Activated CD8-positive, alpha-beta T cell treated with anti-CD3 and anti-CD28 coated beads, Interleukin-2, amount 10 ng/mL, durations not matched to agents 7 days and 5 days (primary cell): ENCODE results near the gene RHO. TPM values are rescaled to one million over a fixed set of nuclear protein-coding genes. Genes with fewer than 3 reads are reported as not detected.

Experiments used
- ATAC-seq: fragments of 150-1000 bp; cut with Tn5 transposase; one replicate; pipeline ENCODE4 v1.10.0; 2021; ENCODE audit warnings: moderate library complexity
- CTCF ChIA-PET: fragments of 350-600 bp; sonication (Branson Sonifier 250); formaldehyde crosslinking; loops from one replicate; lab custom pipeline; 2021; ENCODE audit warnings: antibody characterized with exemption; lab: Charles Lee
- POLR2A ChIA-PET: fragments of 350-600 bp; sonication (Branson Sonifier 250); formaldehyde crosslinking; loops from one replicate; lab custom pipeline; 2021; ENCODE audit warnings: antibody characterized with exemption; lab: Charles Lee
- DNase-seq: peaks from one replicate; pipeline ENCODE4 v3.0.0-alpha.2; 2020
- H3K27ac Mint-ChIP-seq: one replicate; pipeline ENCODE4 v1.8.0; 2021; ENCODE audit warnings: mild to moderate bottlenecking, mixed read lengths
- H3K27me3 Mint-ChIP-seq: one replicate; pipeline ENCODE4 v1.8.0; 2021; ENCODE audit warnings: low read depth, mixed read lengths
- H3K36me3 Mint-ChIP-seq: one replicate; pipeline ENCODE4 v1.8.0; 2021; ENCODE audit warnings: low read depth, mixed read lengths
- H3K4me1 Mint-ChIP-seq: one replicate; pipeline ENCODE4 v1.8.0; 2021; ENCODE audit warnings: low read depth, mixed read lengths
- H3K4me3 Mint-ChIP-seq: one replicate; pipeline ENCODE4 v1.8.0; 2021; ENCODE audit warnings: mild to moderate bottlenecking, mixed read lengths
- H3K9me3 Mint-ChIP-seq: one replicate; pipeline ENCODE4 v1.8.0; 2022; ENCODE audit warnings: mixed read lengths; ENCODE audit not compliant: insufficient read depth
- total RNA-seq, 2 experiments: library from RNA; stranded (reverse); gene quantifications; one replicate each; pipeline ENCODE4 v1.2.3, GENCODE V29; 2021

Gene RHO
- total RNA-seq, 2 experiments from 2014 or later, result not detected

DNA sequence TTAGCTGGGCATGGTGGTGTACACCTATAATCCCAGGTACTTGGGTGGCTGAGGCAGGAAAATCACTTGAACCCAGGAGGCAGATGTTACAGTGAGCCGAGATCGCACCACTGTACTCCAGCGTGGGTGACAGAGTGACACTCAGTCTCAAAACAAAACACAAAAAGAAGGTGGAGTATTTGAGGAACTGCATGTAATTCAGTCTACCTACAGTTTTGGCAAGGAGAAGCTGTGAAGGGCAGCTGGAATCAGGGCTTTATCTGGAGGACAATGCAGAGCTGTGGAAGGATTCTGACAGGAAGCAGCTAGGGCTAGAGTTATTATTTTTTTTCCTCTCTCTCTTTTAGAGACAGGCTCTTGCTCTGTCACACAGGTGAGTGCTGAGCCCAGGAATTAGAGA lies 21.4 kb downstream of the RHO start:
- peaks cover 17% of the 10 kb centered on the region for H3K27me3 Mint-ChIP-seq
- H3K9me3 Mint-ChIP-seq, result no peaks in the 10 kb centered on the region
- H3K36me3 Mint-ChIP-seq, result no peaks in the 10 kb centered on the region
- peak overlapping the region; percentile 14 for H3K27ac Mint-ChIP-seq
- ChIA-PET POLR2A (no interaction called here), CTCF (no interaction called here)
- ATAC-seq (no peak), DNase-seq (no peak)
- no peak overlapping the region for H3K4me3 Mint-ChIP-seq
- H3K4me1 Mint-ChIP-seq, result peaks cover 12% of the 10 kb centered on the region

DNA sequence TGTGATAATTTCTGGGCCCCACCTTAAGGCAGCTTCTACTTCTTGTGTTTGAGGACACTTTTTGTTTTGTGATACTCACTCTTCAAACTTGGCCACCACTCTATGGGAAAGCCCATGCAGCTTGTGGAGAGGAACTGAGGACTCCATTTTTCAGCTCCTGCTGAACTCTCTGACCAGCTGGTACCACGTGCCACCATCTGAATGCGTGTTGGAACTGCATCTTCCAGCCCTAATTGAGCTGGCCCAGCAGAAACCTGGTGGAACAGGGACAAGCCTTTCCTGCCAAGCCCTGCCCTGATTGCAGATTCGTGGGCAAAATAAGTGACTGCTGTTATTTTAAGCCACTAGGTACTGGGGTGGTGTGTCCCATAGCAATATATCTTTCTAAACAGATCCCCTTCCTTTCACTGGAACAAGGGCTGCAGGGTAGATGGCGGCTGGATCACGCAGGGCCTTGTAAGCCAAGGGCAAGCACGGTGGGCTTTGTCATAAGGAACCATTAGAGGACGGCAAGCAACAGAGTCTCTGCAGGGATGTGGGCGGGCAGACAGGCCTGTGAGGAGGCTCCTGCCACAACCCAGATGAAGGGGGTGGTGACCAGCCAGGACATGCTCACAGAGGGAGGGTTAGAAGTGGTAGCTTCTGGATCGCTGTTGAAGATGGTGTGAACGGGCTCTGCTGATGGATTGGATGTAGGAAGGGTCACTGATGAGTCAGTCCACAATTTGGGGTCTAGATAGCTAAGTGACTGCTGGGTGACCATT lies 24.0 kb downstream of the RHO start:
- CTCF ChIA-PET, result interaction anchor here (0.9 kb wide), 1 partner anchor 169 kb away, joined by 3 read pairs; no protein-coding TSS in a partner anchor
- no peak overlapping the region for H3K27ac Mint-ChIP-seq
- ATAC-seq, result no peak

DNA sequence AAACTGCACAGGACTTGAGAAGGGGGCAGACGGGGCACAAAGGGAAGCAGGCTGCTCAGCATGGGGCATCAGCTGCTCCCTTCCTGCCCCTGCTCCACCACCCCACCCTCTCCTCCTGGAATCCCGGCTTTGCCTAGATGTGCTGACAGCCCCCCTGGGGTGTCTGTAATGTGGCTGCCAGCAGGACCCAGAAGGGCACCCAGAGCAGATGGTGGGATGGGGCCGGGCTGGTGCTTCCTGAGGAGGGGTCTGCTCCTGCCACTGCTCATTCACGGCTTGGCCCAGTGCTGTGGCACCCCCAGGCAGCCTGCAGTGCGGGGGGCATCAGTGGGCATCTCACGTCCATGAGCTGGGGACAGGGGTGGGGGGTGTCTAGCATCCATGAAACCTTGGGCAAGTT lies 24.7 kb downstream of the RHO start:
- no peaks in the 10 kb centered on the region for H3K36me3 Mint-ChIP-seq
- POLR2A ChIA-PET, result no interaction called here
- ATAC-seq, result no peak

More for the DNA sequence above, 24.0 kb downstream of the RHO start:
- no peaks in the 10 kb centered on the region for H3K9me3 Mint-ChIP-seq
- DNase-seq, result no peak
- peaks cover 20% of the 10 kb centered on the region for H3K27me3 Mint-ChIP-seq
- H3K4me3 Mint-ChIP-seq, result no peak overlapping the region
- no peaks in the 10 kb centered on the region for H3K36me3 Mint-ChIP-seq
- peaks cover 13% of the 10 kb centered on the region for H3K4me1 Mint-ChIP-seq
- POLR2A ChIA-PET, result interaction anchor here (1.2 kb wide), 1 partner anchor 24 kb away, joined by 3 read pairs; no protein-coding TSS in a partner anchor

DNA sequence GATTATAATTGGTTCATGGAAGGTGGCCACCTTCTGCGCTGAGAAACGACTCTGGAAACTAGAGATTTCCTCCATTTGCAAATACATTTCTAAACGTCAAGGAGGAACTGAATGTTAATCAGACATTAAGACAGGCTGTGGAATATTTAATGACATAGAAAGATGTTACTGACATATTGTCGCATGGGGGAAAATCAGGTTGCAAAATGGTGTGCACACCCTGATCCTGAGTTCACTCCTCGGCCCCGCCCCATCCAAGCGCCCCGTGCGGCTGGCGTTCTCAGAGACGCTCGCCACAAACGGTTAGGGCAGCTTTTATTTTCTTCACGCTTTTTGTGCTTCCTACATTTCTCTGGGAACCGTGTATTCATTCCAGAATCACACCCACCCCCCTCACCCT lies 25.3 kb downstream of the RHO start:
- ChIA-PET CTCF (interaction anchor here (0.9 to 1.9 kb wide), 3 partner anchors 16 to 170 kb away, joined by 3 to 4 read pairs (median 3); no protein-coding TSS in a partner anchor), POLR2A (no interaction called here)
- Mint-ChIP-seq H3K27me3 (peaks cover 20% of the 10 kb centered on the region), H3K4me1 (peaks cover 24% of the 10 kb centered on the region), H3K9me3 (no peaks in the 10 kb centered on the region), H3K27ac (no peak overlapping the region), H3K36me3 (no peaks in the 10 kb centered on the region), H3K4me3 (no peak overlapping the region)
- DNase-seq (peak; percentile 33), ATAC-seq (peak; percentile 39)

More for the DNA sequence above, 24.7 kb downstream of the RHO start:
- Mint-ChIP-seq H3K9me3 (no peaks in the 10 kb centered on the region), H3K27me3 (peaks cover 20% of the 10 kb centered on the region), H3K4me1 (peaks cover 19% of the 10 kb centered on the region), H3K4me3 (no peak overlapping the region), H3K27ac (no peak overlapping the region)
- CTCF ChIA-PET, result interaction anchor here (0.9 to 1.9 kb wide), 2 partner anchors 63 to 170 kb away, joined by 3 to 4 read pairs; no protein-coding TSS in a partner anchor
- no peak for DNase-seq

DNA sequence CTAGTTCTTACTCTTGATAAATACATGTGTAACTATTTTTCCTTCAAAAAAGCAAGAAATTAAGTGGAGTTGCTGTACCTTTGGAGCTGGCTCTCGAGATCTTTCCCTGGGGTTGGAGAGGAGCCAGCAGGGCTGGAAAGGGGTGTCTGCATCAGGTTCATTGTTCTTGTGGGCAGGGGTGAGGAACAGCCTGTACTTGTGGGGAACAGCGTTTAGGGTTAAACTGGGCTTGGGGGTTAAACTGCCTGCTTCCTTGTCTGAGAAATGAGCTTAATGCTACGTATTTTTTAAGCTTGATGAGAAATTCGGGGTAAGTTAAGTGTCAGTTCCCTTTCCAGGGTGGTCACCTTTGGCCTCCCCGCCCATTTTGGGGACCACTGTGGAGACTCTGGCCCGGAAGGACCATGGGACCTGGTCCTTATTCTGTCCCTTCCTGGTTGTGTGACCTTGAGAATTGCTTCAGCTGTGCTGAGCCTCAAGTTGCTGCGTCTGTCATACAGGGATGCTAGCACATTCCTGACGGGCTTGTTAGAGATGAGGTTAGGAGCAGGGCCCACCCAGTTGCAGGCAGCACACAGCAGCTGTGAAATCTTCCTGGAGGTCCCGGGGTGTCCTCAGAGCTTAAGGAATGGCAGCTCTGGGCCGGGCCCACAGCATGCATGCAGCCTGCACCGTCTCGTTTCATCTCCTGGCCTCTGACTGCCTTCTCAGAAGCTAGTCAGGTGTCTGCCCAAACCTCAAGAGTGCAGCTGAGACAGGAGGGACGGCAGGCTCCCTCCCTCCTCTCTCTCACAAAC lies 26.1 kb downstream of the RHO start:
- CTCF ChIA-PET, result interaction anchor here (1.6 to 1.9 kb wide), 3 partner anchors 12 to 64 kb away, joined by 3 to 4 read pairs (median 4); no protein-coding TSS in a partner anchor
- H3K27me3 Mint-ChIP-seq, result peaks cover 20% of the 10 kb centered on the region

DNA sequence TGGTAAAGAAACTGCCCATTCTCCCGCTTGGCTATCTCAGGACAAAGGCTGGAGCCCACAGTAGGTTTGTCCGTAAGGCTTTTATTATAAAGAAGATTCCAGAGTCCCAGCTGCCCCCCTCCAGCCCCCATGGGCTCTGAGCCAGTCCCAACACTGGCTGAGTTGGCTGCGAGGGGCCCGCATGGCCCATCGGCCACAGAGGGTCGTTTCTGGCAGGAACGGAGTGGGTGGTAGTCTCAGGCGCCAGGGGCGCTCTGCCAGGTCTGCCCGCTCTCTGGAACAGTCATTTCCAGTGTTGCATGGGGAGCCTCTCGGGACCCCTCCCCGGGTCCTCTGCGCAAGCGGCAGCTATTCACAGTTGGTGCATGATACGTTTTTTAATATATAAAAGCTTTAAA lies 26.7 kb downstream of the RHO start:
- no peaks in the 10 kb centered on the region for H3K9me3 Mint-ChIP-seq
- peaks cover 24% of the 10 kb centered on the region for H3K4me1 Mint-ChIP-seq
- H3K36me3 Mint-ChIP-seq, result no peaks in the 10 kb centered on the region
- no peak overlapping the region for H3K27ac Mint-ChIP-seq
- ChIA-PET POLR2A (no interaction called here), CTCF (interaction anchor here (1.6 to 1.9 kb wide), 3 partner anchors 11 to 65 kb away, joined by 3 to 4 read pairs (median 4); no protein-coding TSS in a partner anchor)
- H3K4me3 Mint-ChIP-seq, result no peak overlapping the region
- DNase-seq (no peak), ATAC-seq (no peak)
- peaks cover 20% of the 10 kb centered on the region for H3K27me3 Mint-ChIP-seq

More for the DNA sequence above, 26.1 kb downstream of the RHO start:
- Mint-ChIP-seq H3K36me3 (no peaks in the 10 kb centered on the region), H3K9me3 (no peaks in the 10 kb centered on the region), H3K4me1 (peaks cover 24% of the 10 kb centered on the region), H3K4me3 (no peak overlapping the region), H3K27ac (no peak overlapping the region)
- POLR2A ChIA-PET, result no interaction called here
- no peak for DNase-seq
- no peak for ATAC-seq

DNA sequence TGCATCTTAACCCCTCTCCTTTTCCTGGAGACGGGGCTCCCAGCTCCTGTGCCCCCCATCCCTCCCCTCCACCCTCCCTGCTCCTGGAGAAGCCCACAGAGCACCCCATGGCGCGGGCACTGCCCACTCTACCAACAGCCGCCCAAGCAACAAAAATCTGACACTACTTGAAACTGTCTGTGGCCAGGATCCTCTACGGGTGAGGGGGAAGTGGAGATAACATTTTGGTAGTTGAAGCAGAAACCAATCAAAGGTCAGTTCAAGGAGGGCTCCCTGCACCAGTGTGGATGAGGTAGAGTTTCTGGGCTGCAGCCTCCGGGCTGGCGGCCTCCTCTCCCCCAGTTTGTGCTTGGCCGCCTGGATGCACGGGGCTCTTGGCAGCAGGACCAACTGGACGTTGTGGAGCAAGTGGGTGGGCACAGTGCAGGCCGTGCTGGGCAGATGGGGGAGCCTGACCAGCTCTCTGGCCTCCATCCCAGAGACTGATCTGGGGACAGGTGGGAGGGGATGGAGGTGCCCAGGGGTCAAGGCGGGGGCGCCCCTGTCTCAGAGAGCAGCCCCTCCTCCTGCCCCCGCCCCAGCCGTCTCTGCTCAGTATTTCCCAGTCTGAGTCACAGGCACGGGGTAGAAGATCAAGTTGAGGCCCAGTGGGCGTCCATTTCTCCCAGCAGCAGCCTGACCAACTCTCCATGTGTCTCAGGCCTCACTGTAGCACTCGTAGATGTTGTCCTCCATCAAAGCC lies 27.3 kb downstream of the RHO start:
- CTCF ChIA-PET, result interaction anchor here (1.6 kb wide), 1 partner anchor 11 kb away, joined by 4 read pairs; no protein-coding TSS in a partner anchor

DNA sequence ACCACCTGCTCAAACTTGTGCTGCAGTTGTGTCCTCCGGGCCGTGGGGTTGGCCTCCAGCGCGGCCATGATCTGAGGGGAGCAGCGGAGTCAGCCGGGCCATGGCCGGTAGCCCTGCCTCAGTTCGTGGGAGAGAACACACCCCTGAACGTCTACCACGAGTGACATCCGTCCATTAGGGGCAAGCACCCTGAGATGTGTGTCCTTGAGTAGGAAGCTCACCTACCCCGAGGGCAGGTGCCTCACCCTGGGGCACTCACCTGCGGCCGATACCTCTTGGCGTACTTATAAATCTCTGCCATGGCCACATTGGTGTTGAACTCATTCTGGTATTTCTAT lies 27.9 kb downstream of the RHO start:
- Mint-ChIP-seq H3K36me3 (no peaks in the 10 kb centered on the region), H3K4me1 (peaks cover 24% of the 10 kb centered on the region), H3K4me3 (no peak overlapping the region), H3K27me3 (peaks cover 20% of the 10 kb centered on the region), H3K27ac (no peak overlapping the region), H3K9me3 (no peaks in the 10 kb centered on the region)
- ATAC-seq (no peak), DNase-seq (no peak)
- ChIA-PET CTCF (no interaction called here), POLR2A (no interaction called here)

More for the DNA sequence above, 27.3 kb downstream of the RHO start:
- Mint-ChIP-seq H3K27ac (no peak overlapping the region), H3K9me3 (no peaks in the 10 kb centered on the region), H3K36me3 (no peaks in the 10 kb centered on the region), H3K27me3 (peaks cover 20% of the 10 kb centered on the region), H3K4me3 (no peak overlapping the region), H3K4me1 (peaks cover 24% of the 10 kb centered on the region)
- no peak for ATAC-seq
- DNase-seq, result no peak
- POLR2A ChIA-PET, result no interaction called here

DNA sequence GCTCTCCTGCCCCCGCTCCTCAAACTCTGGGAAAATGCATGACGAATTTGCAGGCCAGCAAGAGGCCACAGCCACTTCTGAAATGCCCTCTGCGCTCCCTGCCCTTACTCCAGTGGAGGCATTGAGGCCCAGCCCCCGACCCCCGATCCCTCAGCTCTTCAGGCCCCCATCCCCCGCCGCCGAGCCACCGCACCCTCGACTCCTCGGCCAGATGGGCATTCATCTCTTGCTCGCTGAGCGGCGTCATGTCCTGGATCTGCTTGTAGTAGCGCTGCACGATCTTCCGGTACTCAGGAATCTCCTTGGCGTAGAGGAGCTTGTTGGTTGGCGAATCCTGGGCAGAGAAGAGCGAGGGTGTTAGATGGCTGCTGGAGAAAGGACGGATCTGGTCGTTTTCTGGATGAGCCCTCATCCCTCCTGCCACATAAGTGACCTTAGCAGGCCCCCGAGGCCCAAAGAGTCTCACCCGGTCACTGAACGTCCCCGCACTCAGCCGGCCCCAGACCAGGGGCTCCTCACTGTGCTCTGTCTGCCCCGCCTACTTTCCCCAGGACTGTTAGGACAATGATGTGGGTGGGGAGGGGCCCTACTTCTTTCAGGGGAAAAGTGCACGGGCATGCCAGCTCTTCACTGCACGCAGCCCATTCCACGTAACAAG lies 28.6 kb downstream of the RHO start:
- CTCF ChIA-PET, result no interaction called here

DNA sequence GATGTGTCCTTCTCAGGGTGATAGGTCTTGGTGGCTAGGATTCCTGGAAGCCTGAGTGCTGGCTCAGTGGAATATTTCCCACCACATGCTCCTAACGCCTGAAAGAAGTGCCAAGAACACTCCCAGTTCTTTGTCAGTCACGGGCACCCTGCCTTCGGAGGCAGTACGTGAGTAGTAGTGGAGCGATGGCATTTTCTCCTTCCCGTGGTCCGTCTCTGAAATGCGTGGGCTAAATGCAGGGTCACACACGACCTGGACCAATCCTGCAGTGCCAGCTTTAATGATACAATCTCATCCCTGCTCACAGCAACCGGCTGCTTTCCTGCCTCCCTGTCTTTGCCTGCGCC lies 29.1 kb downstream of the RHO start:
- ChIA-PET POLR2A (no interaction called here), CTCF (interaction anchor here (1.6 kb wide), 1 partner anchor 67 kb away, joined by 4 read pairs; no protein-coding TSS in a partner anchor)
- Mint-ChIP-seq H3K27ac (no peak overlapping the region), H3K36me3 (no peaks in the 10 kb centered on the region), H3K4me1 (peaks cover 24% of the 10 kb centered on the region), H3K4me3 (no peak overlapping the region), H3K27me3 (peaks cover 16% of the 10 kb centered on the region), H3K9me3 (no peaks in the 10 kb centered on the region)
- ATAC-seq (no peak), DNase-seq (no peak)

More for the DNA sequence above, 28.6 kb downstream of the RHO start:
- Mint-ChIP-seq H3K27ac (no peak overlapping the region), H3K27me3 (peaks cover 17% of the 10 kb centered on the region), H3K36me3 (no peaks in the 10 kb centered on the region), H3K4me1 (peaks cover 24% of the 10 kb centered on the region), H3K9me3 (no peaks in the 10 kb centered on the region), H3K4me3 (no peak overlapping the region)
- DNase-seq (no peak), ATAC-seq (no peak)
- POLR2A ChIA-PET, result no interaction called here
